ENCODE data around the gene SLC12A9. TPM values are rescaled to one million over a fixed set of nuclear protein-coding genes. Genes with fewer than 3 reads are reported as not detected.
"Not testable (repeated sequence)": the region's sequence is repeated elsewhere in the genome, so short reads cannot be mapped to it uniquely, and the experiment has no call there.

SLC12A9 gene
- total and polyA plus RNA-seq, 12 donors: 4.8 to 15.7 (median 7.3) TPM

DNA sequence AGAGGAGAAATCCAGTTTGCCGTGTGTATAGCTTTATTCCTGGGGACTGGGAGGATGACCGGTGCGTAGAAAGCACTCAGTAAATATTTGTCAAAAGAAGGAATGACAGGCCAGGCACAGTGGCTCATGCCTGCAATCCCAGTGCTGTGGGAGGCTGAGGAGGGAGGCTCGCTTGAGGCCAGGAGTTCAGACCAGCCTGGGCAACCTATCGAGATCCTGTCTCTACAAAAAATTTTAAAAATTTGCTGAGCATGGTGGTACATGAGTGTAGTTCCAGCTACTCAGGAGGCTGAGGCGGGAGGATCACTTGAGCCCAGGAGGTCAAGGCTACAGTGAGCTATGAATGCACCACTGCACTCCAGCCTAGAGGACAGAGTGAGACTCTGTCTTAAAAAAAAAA is 41.0 kb upstream of the SLC12A9 start:
- intact Hi-C loops (cut with DNase I): no loop called here
- no peak for ATAC-seq
- TF ChIP-seq, protein P1, sequence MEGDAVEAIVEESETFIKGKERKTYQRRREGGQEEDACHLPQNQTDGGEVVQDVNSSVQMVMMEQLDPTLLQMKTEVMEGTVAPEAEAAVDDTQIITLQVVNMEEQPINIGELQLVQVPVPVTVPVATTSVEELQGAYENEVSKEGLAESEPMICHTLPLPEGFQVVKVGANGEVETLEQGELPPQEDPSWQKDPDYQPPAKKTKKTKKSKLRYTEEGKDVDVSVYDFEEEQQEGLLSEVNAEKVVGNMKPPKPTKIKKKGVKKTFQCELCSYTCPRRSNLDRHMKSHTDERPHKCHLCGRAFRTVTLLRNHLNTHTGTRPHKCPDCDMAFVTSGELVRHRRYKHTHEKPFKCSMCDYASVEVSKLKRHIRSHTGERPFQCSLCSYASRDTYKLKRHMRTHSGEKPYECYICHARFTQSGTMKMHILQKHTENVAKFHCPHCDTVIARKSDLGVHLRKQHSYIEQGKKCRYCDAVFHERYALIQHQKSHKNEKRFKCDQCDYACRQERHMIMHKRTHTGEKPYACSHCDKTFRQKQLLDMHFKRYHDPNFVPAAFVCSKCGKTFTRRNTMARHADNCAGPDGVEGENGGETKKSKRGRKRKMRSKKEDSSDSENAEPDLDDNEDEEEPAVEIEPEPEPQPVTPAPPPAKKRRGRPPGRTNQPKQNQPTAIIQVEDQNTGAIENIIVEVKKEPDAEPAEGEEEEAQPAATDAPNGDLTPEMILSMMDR (IDR thresholded peaks at IDR 0.05): no peak
- no peak overlapping the region for H3K27ac ChIP-seq
- no peak overlapping the region for H3K4me3 ChIP-seq
- WGBS, 2 donors: 79 to 89% methylated on average over 6 of the region's 6 CpGs
- no peak for DNase-seq
- H3K27me3 ChIP-seq: no peaks in the 10 kb centered on the region
- peaks cover 0 to 12% (median 0%) of the 10 kb centered on the region in 9 donors for H3K4me1 ChIP-seq
- H3K36me3 ChIP-seq: peaks cover 0 to 100% (median 22%) of the 10 kb centered on the region in 9 donors
- no peaks in the 10 kb centered on the region for H3K9me3 ChIP-seq

DNA sequence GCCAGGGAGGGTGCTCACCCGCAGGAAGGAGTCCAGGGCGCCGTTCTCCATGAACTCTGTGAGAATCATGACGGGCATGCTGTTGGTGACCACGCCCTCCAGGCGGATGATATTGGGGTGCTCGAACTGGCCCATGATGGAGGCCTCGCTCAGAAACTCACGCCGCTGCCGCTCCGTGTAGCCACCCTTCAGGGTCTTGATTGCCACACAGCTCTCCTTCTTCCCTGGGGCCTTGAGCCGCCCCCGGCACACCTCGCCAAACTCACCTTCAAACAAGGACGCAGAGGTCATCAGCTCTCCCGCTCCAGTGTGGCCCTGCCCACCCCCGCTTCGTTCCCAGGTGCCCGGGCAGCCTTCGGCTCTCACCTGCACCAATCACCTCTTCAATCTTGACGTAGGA is 39.8 kb upstream of the SLC12A9 start:
- DNase-seq (no peak), ATAC-seq (peak in 1 of 8 donors; percentile 42)
- intact Hi-C loops (cut with DNase I): no loop called here
- TF ChIP-seq, protein P1 (IDR thresholded peaks at IDR 0.05): no peak
- WGBS, 2 donors: 95% methylated on average over 22 of the region's 22 CpGs
- H3K4me3 ChIP-seq: no peak overlapping the region
- peaks cover 0 to 100% (median 12%) of the 10 kb centered on the region in 9 donors for H3K36me3 ChIP-seq
- H3K9me3 ChIP-seq: no peaks in the 10 kb centered on the region
- H3K27ac ChIP-seq: no peak overlapping the region
- H3K4me1 ChIP-seq: peaks cover 0 to 12% (median 0%) of the 10 kb centered on the region in 9 donors
- no peaks in the 10 kb centered on the region for H3K27me3 ChIP-seq

DNA sequence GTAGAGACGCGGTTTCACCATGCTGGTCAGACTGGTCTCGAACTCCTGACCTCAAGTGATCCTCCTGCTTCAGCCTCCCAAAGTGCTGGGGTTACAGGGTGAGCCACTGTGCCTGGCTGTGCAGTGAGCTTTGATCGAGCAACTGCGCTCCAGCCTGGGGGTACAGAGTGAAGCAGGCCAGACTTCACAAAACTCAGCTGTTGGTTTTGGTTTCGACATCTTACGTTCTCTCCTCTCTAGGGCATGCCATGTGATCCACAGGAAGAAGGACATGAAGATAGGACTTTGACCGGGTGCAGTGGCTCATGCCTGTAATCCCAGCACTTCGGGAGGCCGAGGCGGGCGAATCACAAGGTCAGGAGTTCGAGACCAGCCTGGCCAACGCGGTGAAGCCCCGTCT is 36.0 kb upstream of the SLC12A9 start:
- H3K4me1 ChIP-seq: peaks cover 0 to 12% (median 0%) of the 10 kb centered on the region in 9 donors
- ATAC-seq; H3K27ac ChIP-seq; DNase-seq; H3K27me3 ChIP-seq; H3K9me3 ChIP-seq; H3K4me3 ChIP-seq; intact Hi-C loops (cut with DNase I): not testable (repeated sequence)
- WGBS, 2 donors: 94 to 96% methylated on average over 16 of the region's 16 CpGs
- peaks cover 0 to 99% (median 13%) of the 10 kb centered on the region in 9 donors for H3K36me3 ChIP-seq

DNA sequence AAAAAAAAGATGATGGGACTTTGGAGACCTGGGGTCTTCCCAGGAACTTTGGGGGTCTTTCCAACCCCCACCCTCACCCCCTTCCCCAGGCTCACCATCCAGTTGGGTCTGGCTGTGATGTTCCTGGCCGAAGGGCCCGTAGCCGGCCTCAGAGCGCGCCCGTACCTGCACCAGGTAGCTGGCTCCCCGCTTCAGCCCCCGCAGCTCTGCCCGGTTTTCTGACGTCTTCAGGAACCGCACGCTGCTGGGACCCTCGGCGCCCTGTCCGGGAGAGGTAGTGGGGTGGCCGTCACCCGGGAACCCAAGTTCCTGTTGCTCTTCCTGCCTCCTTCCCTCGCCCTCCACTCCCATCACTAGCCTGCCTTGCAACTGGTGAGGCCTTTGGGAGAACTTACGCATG is 35.4 kb upstream of the SLC12A9 start:
- H3K9me3 ChIP-seq: no peaks in the 10 kb centered on the region
- no peak overlapping the region for H3K27ac ChIP-seq
- ATAC-seq: no peak
- intact Hi-C loops (cut with DNase I): no loop called here
- TF ChIP-seq, protein P1 (IDR thresholded peaks at IDR 0.05): no peak
- H3K27me3 ChIP-seq: no peaks in the 10 kb centered on the region
- H3K36me3 ChIP-seq: peaks cover 0 to 99% (median 16%) of the 10 kb centered on the region in 9 donors
- DNase-seq: no peak
- H3K4me3 ChIP-seq: no peak overlapping the region
- WGBS, 2 donors: 94 to 95% methylated on average over 19 of the region's 19 CpGs
- peaks cover 0 to 12% (median 0%) of the 10 kb centered on the region in 9 donors for H3K4me1 ChIP-seq

DNA sequence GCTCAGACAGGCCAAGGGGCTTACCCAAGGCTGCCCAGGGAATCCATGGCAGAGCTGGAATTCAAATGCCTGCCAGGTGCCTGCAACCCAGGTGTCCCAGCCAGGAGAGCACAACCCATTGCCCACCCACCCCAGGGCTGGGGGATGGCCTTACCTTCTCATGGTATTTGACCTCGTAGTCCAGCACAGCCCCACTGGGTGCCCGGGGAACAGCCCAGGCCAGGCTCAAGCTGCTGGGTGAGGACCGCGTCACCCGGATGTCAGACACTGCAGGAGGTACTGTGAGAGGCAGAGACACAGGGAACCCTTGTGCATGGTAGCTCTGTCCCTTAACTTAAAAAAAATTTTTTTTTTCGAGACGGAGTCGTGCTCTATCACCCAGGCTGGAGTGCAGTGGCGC is 34.1 kb upstream of the SLC12A9 start:
- Histone ChIP-seq H3K4me3 (no peak overlapping the region), H3K27me3 (no peaks in the 10 kb centered on the region), H3K36me3 (peaks cover 0 to 99% (median 20%) of the 10 kb centered on the region in 9 donors), H3K4me1 (peaks cover 0 to 12% (median 0%) of the 10 kb centered on the region in 9 donors), H3K27ac (no peak overlapping the region), H3K9me3 (no peaks in the 10 kb centered on the region)
- no peak for ATAC-seq
- DNase-seq: no peak
- intact Hi-C loops (cut with DNase I): no loop called here
- WGBS, 2 donors: 94 to 96% methylated on average over 9 of the region's 9 CpGs
- TF ChIP-seq, protein P1 (IDR thresholded peaks at IDR 0.05): no peak

All from heart right ventricle (tissue), 16 donors.